HG02642 (cell line): ENCODE measurements around the gene PPP4R3A.
"Not testable (repeated sequence)": the region's sequence is repeated elsewhere in the genome, so short reads cannot be mapped to it uniquely, and the experiment has no call there.

Experiments
- ATAC-seq: cut with Tn5 transposase; IDR thresholded peaks from one replicate; pipeline ENCODE4 v1.9.1; 2021; ENCODE audit warnings: mild to moderate bottlenecking; ENCODE audit not compliant: unreplicated experiment, poor library complexity

PPP4R3A gene

DNA sequence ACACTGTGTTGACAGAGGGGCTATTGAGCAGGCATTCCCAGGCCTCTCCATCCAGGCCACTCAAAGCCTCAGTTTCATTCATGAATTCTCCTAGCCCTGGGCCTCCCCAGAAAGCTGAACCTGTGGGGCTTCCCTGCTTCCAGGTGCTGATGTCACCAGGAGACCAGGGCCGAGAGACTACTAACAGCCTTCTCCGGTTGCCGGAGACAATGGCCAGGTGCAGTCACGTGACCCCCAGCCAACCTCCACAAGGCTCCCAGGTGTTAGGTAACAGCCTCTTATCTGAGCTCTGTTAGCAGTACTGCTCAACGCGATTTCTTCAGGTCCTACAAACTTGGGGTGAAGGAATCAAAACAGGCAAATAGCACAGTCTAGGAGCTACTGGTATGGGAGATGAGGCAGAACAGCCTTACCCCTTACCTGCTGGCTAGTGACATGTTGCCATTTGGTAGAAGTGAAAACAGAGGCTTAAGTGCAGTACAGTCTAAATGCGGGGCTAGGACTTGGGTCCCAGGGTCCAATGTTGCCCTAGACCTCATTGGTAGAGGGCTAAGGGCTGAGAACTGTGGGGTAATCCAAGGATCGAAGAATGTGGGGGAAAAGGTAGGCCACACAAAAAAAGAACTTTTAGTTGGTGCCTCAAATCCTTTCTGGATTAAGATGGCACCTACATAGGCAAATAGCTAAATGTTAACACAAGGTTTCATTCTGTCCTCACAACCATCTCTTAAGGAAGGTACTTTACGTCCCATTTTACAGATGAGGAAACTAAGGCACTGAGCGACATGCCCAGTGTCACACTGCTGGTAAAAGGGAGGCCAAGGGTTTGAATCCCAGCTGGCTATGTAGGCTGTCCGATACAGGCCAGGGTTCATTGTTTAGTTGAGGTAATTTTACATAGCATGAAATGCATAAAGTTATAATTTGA lies 96.3 kb downstream of the PPP4R3A start:
- no peak for ATAC-seq

DNA sequence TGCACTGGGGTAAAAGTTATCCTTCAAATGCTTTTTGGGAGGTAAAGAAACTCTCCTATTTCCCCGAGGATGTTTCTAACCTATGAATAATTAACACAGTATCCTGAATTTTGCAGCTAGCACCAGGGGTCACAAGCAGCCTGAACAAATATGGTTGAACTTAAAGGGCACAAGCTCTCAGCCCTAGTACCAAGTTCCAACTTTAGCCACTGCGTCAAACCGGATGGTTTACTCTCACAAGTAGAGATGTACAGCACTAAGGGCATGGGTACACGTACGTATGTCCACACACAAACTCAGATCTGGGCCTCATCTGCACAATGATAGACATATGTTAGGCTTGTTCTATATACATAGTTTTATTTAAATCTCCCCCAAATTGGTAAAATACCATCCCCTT lies 97.2 kb downstream of the PPP4R3A start:
- no peak for ATAC-seq

DNA sequence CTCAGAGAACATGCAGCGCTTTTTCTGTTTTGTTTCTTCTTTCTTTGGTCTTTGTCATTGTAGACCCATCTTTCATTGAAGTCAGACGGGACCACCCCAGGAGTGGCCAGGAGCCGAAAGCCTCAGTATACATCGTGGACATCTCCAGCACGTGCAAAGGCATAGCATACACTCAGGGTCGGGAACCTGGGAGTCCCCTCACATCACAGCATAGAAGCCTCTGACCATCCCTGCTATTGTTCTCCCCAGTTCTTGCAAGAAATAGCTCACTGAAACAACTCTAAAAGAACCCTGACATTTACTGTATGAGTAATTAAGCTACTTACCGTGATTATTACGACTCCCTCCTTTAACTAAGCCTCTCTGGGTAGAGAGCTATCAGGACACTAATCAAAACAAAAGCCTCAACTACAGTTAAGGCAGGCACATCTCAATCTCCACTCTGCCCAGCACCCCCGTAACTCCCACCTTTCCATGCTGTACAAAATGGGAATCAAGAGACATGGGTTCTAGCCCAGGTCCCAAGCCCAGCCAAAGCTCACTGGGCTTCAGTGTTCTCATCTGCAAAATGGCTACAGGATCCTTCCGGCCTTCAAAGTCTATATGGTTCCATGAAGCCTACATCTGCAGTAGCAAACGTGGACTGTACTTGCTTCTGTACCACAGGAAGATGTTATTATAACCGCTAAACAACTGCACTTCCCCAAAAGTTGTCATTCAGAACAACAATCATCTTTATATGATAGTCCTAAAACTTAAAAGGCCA lies 99.2 kb downstream of the PPP4R3A start:
- peak; percentile 29 for ATAC-seq

DNA sequence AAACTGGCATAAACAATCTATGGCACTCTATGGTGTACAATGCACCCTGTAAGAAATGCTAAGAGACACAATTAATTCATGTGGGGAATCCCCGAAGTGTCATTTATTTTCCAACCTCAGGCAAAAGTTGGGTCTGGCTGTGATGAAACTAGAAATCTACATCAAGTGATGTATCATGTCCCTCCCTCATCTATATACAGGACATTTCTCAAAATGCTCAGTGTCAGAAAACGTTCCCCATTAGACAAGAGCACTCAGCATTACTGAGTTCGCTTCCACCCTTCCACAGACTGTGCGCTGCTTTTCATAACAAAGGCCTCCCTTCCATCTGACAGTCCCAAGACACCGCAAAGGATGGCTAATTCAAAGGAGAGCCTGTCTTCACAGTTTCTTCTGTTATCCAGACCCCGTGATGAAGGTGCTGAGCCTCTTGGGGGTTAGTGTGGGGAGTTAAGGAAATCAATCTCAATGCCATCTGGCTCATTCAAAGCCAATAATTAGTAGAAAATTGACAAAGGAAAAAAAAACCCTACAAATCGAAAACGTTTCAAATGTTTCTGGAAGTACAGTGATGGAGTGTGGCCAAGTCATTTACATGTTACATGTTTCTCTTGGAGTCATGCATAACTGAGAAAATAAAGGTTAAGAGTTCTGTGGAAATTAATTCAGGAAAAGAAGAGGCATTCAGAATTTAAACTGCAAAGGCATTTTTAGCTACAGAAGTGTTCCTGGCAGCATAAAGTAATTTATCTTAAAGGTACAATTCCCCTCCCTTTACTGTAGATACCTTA lies 100.0 kb downstream of the PPP4R3A start:
- ATAC-seq = no peak

DNA sequence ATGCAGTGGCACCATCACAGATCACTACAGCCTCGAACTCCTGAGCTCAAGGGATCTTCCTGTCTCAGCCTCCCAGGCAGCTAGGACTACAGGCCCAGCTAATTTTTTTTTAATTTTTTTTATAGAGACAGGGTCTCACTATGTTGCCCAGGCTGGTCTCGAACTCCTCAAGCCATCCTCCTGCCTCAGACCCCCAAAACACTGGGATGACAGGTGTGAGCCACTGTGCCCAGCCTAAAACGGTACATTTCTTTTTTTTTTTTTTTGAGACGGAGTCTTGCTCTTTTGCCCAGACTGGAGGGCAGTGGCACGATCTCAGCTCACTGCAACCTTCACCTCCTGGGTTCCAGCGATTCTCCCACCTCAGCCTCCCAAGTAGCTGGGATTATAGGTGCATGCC lies 100.9 kb downstream of the PPP4R3A start:
- not testable (repeated sequence) for ATAC-seq
